ENCODE data around the gene BSDC1. TPM values are rescaled to one million over a fixed set of nuclear protein-coding genes. Genes with fewer than 3 reads are reported as not detected.

Gene BSDC1
- total RNA-seq, 1 experiment from 2014 or later: 47.0 TPM

DNA sequence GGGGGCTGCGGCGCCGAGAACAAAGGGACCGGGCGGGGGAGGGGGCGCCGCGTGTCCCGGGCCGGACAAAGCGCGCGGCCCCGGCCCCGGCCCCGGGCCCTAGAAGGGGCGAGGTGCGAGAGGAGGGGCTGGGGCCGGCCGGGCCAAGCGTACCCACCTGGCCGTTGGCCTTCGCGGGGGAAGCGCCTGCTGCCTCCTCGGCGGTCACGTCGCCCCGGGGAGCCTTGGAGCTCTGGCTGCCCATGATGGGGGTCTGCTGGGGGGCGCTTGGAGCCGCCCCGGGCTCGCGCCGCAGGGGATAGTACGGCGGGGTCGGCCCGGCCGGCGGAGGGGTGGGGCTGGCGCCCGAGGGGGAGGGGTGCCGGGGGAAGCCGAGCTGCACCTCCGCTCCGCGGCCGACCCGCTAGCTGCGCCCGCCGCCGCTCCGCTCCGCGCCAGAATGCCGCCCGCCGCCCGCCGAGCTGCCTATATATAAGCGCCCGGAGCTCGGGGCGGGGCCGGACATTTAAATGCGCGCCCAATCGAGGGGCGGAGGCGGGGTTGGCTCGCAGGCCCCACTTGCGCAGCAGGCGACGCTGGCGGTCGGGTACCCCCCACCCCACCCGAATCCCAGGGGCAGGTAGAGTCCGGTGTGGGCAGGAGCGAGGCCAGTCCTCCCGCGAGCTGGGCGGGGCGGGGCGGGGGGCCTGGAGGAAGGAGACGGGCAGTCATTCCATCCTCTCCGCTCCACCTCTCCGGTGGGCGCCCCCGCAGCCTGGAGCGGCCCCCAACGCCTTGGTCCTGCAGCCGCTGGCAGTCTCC is 58.3 kb downstream of the BSDC1 start, which contains the start of gene MARCKSL1:
TSS of gene MARCKSL1 (minus strand) at position 444 of the 801 bp plus-strand sequence. CDS start at position 244, 200 bp downstream.
- CTCF ChIA-PET: interaction anchor here (0.7 to 2.0 kb wide), 3 partner anchors 16 to 115 kb away, joined by 3 to 8 read pairs (median 3); no protein-coding TSS in a partner anchor
- BruUV-seq (replicated peaks): no TSS peak
- POLR2A ChIA-PET: interaction anchor here (0.7 to 2.1 kb wide), 15 partner anchors 10 to 191 kb away, joined by 3 to 22 read pairs (median 4); partner anchors contain the start of genes BSDC1, HDAC1, IQCC and TXLNA
- Histone ChIP-seq H3K27me3 (ENCODE audit: insufficient read depth, low read length) (no peaks in the 10 kb centered on the region), H3K9me3 (ENCODE audit: control insufficient read depth in 1 of 2, insufficient read depth in 1 of 2, low read depth in 1 of 2, low read length in 2 of 2) (no peaks in the 10 kb centered on the region), H3K4me3 (replicated peaks in 1 of 2; ENCODE audit: low read depth in 1 of 2, low read length in 2 of 2) (peak within 1 kb of the TSS; percentile 61 to 77), H3K4me1 (ENCODE audit: control insufficient read depth in 1 of 2, insufficient read depth in 2 of 2, low read length in 2 of 2) (peaks cover 22 to 62% of the 10 kb centered on the region in 2 experiments), H3K36me3 (ENCODE audit: control insufficient read depth in 1 of 2, insufficient read depth in 2 of 2, low read length in 2 of 2) (peaks cover 2 to 24% of the 10 kb centered on the region in 2 experiments; a peak in 3 of 4 replicates), H3K79me2 (ENCODE audit: insufficient read depth, low read length) (peaks cover 24% of the 10 kb centered on the region), H3K4me2 (ENCODE audit: low read length) (peak within 1 kb of the TSS; percentile 93), H4K20me1 (ENCODE audit: insufficient read depth) (no peaks in the 10 kb centered on the region), H3K9ac (ENCODE audit: low read length) (peak within 1 kb of the TSS; percentile 78), H3K27ac (ENCODE audit: low read depth, low read length) (peak within 1 kb of the TSS; percentile 70), H2AFZ (ENCODE audit: low read depth, low read length, poor library complexity, severe bottlenecking) (no peak within 1 kb of the TSS), H3K9me2 (ENCODE audit: insufficient read depth) (no peaks in the 10 kb centered on the region)
- no peak for TF ChIP-seq RAD21 (IDR thresholded peaks at IDR 0.05; ENCODE audit: low read depth)
- no peak for TF ChIP-seq JUND (IDR thresholded peaks at IDR 0.05)
- TF ChIP-seq ZFX (IDR thresholded peaks at IDR 0.05): peak; percentile 59; the same call in 1 of the 2 replicates
- TF ChIP-seq EGR1 (IDR thresholded peaks at IDR 0.05; ENCODE audit: low read depth): no peak
- TF ChIP-seq POLR2AphosphoS5 (IDR thresholded peaks at IDR 0.05; ENCODE audit: low read depth, low read length): peak; percentile 99
- TF ChIP-seq, protein P1, sequence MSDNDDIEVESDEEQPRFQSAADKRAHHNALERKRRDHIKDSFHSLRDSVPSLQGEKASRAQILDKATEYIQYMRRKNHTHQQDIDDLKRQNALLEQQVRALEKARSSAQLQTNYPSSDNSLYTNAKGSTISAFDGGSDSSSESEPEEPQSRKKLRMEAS (IDR thresholded peaks at IDR 0.05): peak; percentile 52; the same call in 1 of the 2 replicates
- TF ChIP-seq POLR2A (IDR thresholded peaks at IDR 0.05; ENCODE audit: borderline replicate concordance, extremely low read depth, insufficient read depth, insufficient read length): peak; percentile 94
- TF ChIP-seq FOSL1 (IDR thresholded peaks at IDR 0.05; ENCODE audit: low read depth): no peak
- peak; percentile 68 for TF ChIP-seq TCF7L2 (IDR thresholded peaks at IDR 0.05; ENCODE audit: borderline replicate concordance, extremely low read depth, insufficient read depth, insufficient read length)
- TF ChIP-seq SIN3A (IDR thresholded peaks at IDR 0.05; ENCODE audit: low read depth): peak; percentile 87
- DNase-seq (ENCODE audit: low read depth, low spot score) (peak; percentile 32), ATAC-seq (peak; percentile 72)
- intact Hi-C loops (cut with micrococcal nuclease): no loop called here
- RAD21 ChIA-PET (ENCODE audit: low non-redundant PET in 1 of 2, low total read pairs in 2 of 2, uncharacterized antibody in 2 of 2, unreplicated experiment in 2 of 2): interaction anchor here in 1 of 2 experiments (0.7 to 1.3 kb wide), 3 partner anchors 94 to 120 kb away, joined by 4 read pairs; no protein-coding TSS in a partner anchor

All from HCT116 (cell line).